HepG2 (cell line): ENCODE results near the gene ABCB6. TPM values are rescaled to one million over a fixed set of nuclear protein-coding genes. Genes with fewer than 3 reads are reported as not detected.

ENCODE experiments used
- CREB1 ChIP-seq, 2 experiments: fragments of 450-650 bp in 1 of 2; IDR thresholded peaks; 2 replicates each; pipeline ENCODE4 v1.6.1; 2016 to 2017; ENCODE audit warnings: control low read depth in 1 of 2, mild to moderate bottlenecking in 1 of 2, missing compliant biosample characterization in 1 of 2, missing genetic modification characterization in 1 of 2
- E2F5 ChIP-seq: sonication (generic); formaldehyde crosslinking; conservative IDR thresholded peaks from 2 replicates; pipeline ENCODE4 v1.4.0; 2020; ENCODE audit warnings: missing genetic modification reagents
- FOXK1 ChIP-seq: sonication (generic); formaldehyde crosslinking; IDR thresholded peaks from 2 replicates; pipeline ENCODE4 v1.4.0; 2020; ENCODE audit warnings: low read depth, missing genetic modification reagents, borderline replicate concordance
- GABPB1 ChIP-seq: IDR thresholded peaks from 2 replicates; pipeline ENCODE4 v1.6.1; 2016; ENCODE audit warnings: mild to moderate bottlenecking, missing genetic modification reagents, moderate library complexity, missing compliant biosample characterization
- HNRNPL ChIP-seq: fragments of 200-400 bp; formaldehyde crosslinking; IDR thresholded peaks from 2 replicates; pipeline ENCODE4 v1.6.1; 2017; ENCODE audit warnings: mild to moderate bottlenecking, low read depth, low read length
- SIX1 ChIP-seq: sonication (generic); formaldehyde crosslinking; IDR thresholded peaks from 2 replicates; pipeline ENCODE4 v1.4.0; 2020; ENCODE audit warnings: missing genetic modification reagents, borderline replicate concordance
- SP4 ChIP-seq: sonication (generic); formaldehyde crosslinking; IDR thresholded peaks from 2 replicates; pipeline ENCODE4 v1.8.1; 2023; ENCODE audit warnings: mild to moderate bottlenecking, missing genetic modification reagents
- TGIF2 ChIP-seq: IDR thresholded peaks from 2 replicates; pipeline ENCODE4 v1.6.1; 2016; ENCODE audit warnings: control low read depth, missing compliant biosample characterization
- TOPORS ChIP-seq: sonication (generic); formaldehyde crosslinking; IDR thresholded peaks from 2 replicates; pipeline ENCODE4 v1.8.0; 2023; ENCODE audit warnings: mild to moderate bottlenecking, missing genetic modification reagents
- ZNF121 ChIP-seq: sonication (generic); formaldehyde crosslinking; IDR thresholded peaks from 2 replicates; pipeline ENCODE4 v1.5.0; 2020; ENCODE audit warnings: mild to moderate bottlenecking, missing genetic modification reagents
- ZNF296 ChIP-seq: sonication (generic); formaldehyde crosslinking; conservative IDR thresholded peaks from 2 replicates; pipeline ENCODE4 v1.5.0; 2020; ENCODE audit warnings: mild to moderate bottlenecking, missing genetic modification reagents
- ZNF580 ChIP-seq: IDR thresholded peaks from 2 replicates; pipeline ENCODE4 v1.6.1; 2016; ENCODE audit warnings: low read depth, borderline replicate concordance
- ZNF747 ChIP-seq: sonication (generic); formaldehyde crosslinking; IDR thresholded peaks from 2 replicates; pipeline ENCODE4 v1.8.1; 2023; ENCODE audit warnings: missing genetic modification reagents, mild to moderate bottlenecking, borderline replicate concordance
- ZSCAN31 ChIP-seq: sonication (generic); formaldehyde crosslinking; IDR thresholded peaks from 2 replicates; pipeline ENCODE4 v1.5.0; 2020; ENCODE audit warnings: low read depth, mild to moderate bottlenecking, missing genetic modification reagents
- polyA plus RNA-seq, 8 experiments: library from polyadenylated mRNA; depleted of rRNA in 3 of 8; stranded (reverse) in 7 of 8; unstranded in 1 of 8; fragments of >200 nt; fragmentation: Illumina TruSeq in 4 of 8; extraction: Trizol in 4 of 8; gene quantifications; 2 replicates each; pipeline versions ENCODE4 v1.2.1 to v1.2.3, GENCODE V29; 2011 to 2016; ENCODE audit warnings: low read depth in 4 of 8, missing spikeins in 1 of 8, mixed read lengths in 1 of 8; ENCODE audit not compliant: insufficient read depth in 1 of 8
- total RNA-seq, 5 experiments: library from RNA; depleted of rRNA; stranded (reverse); fragments of >200 nt; fragmentation: Illumina TruSeq; extraction: Trizol; gene quantifications; 2 replicates each; pipeline ENCODE4 v1.2.3, GENCODE V29; 2016; ENCODE audit warnings: low read depth in 1 of 5
- TF ChIP-seq, protein P1 (sequence below): sonication (generic); formaldehyde crosslinking; IDR thresholded peaks from 2 replicates; pipeline ENCODE4 v1.4.0; 2020; ENCODE audit warnings: missing genetic modification reagents
- TF ChIP-seq, protein P2 (sequence below): sonication (generic); formaldehyde crosslinking; IDR thresholded peaks from 2 replicates; pipeline ENCODE4 v1.4.0; 2020; ENCODE audit warnings: missing genetic modification reagents

ABCB6 gene
- total and polyA plus RNA-seq, 2 of the 13 experiments (the other 11 are each of a cell fraction or from before 2014, with no cell fraction given): 91.1 to 137 TPM

DNA sequence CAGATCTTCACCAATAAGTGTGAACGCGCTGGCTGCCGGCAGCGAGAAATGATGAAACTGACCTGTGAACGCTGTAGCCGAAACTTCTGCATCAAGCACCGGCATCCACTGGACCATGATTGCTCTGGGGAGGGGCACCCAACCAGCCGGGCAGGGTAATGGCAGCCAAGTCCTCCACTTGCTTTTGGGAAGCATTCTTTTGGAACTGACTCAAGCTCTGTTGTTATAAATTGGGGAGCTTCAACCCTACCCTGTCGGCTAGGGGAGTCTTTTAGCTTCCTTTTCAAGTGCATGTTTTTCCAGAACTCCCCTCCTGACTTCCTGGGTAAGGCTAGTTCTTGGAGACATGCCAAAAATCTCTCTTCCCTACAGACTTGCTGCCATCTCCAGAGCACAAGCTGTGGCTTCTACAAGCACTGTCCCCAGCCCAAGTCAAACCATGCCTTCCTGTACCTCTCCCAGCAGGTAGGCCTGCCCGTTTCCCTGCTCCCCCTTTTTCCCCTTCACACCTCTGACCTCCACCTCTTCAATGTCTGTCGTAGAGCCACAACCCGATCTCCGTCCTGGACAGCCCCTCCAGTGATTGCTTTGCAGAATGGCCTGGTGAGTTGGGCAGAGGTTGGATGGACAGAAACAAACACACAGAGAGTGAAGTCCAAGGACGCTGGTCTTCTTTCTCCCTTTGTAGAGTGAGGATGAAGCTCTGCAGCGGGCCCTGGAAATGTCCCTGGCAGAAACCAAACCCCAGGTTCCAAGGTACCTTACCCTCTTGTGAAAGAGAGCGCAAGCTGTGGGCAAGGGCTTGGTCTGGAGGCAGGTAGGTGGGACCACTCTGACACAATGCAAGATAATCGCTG, 10.6 kb downstream of the ABCB6 start (continued):
- TF ChIP-seq ZNF296 (CRISPR knock-in tag) (peak; percentile 93), SIX1 (CRISPR knock-in tag) (0 out of 2 replicates have a peak, but pooled peaks have one; percentile 55), E2F5 (no peak), ZNF121 (peak; percentile 77), TGIF2 (CRISPR knock-in tag) (peak; percentile 75), ZSCAN31 (CRISPR knock-in tag) (0 out of 2 replicates have a peak, but pooled peaks have one; percentile 22), TOPORS (CRISPR knock-in tag) (no peak), HNRNPL (peak; percentile 76; the same call in 1 of the 2 replicates), ZNF747 (CRISPR knock-in tag) (peak; percentile 72; the same call in 1 of the 2 replicates), CREB1 (IDR thresholded peaks at IDR 0.05) (no peak), CREB1 (CRISPR knock-in tag; IDR thresholded peaks at IDR 0.05) (peak; percentile 73), FOXK1 (CRISPR knock-in tag) (peak; percentile 52; the same call in 1 of the 2 replicates), ZNF580 (CRISPR knock-in tag) (peak; percentile 61; the same call in 1 of the 2 replicates), GABPB1 (CRISPR knock-in tag) (peak; percentile 24; the same call in 1 of the 2 replicates), SP4 (CRISPR knock-in tag) (peak; percentile 81)
- TF ChIP-seq, protein P1, sequence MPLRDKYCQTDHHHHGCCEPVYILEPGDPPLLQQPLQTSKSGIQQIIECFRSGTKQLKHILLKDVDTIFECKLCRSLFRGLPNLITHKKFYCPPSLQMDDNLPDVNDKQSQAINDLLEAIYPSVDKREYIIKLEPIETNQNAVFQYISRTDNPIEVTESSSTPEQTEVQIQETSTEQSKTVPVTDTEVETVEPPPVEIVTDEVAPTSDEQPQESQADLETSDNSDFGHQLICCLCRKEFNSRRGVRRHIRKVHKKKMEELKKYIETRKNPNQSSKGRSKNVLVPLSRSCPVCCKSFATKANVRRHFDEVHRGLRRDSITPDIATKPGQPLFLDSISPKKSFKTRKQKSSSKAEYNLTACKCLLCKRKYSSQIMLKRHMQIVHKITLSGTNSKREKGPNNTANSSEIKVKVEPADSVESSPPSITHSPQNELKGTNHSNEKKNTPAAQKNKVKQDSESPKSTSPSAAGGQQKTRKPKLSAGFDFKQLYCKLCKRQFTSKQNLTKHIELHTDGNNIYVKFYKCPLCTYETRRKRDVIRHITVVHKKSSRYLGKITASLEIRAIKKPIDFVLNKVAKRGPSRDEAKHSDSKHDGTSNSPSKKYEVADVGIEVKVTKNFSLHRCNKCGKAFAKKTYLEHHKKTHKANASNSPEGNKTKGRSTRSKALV (CRISPR knock-in tag): no peak
- TF ChIP-seq, protein P2, sequence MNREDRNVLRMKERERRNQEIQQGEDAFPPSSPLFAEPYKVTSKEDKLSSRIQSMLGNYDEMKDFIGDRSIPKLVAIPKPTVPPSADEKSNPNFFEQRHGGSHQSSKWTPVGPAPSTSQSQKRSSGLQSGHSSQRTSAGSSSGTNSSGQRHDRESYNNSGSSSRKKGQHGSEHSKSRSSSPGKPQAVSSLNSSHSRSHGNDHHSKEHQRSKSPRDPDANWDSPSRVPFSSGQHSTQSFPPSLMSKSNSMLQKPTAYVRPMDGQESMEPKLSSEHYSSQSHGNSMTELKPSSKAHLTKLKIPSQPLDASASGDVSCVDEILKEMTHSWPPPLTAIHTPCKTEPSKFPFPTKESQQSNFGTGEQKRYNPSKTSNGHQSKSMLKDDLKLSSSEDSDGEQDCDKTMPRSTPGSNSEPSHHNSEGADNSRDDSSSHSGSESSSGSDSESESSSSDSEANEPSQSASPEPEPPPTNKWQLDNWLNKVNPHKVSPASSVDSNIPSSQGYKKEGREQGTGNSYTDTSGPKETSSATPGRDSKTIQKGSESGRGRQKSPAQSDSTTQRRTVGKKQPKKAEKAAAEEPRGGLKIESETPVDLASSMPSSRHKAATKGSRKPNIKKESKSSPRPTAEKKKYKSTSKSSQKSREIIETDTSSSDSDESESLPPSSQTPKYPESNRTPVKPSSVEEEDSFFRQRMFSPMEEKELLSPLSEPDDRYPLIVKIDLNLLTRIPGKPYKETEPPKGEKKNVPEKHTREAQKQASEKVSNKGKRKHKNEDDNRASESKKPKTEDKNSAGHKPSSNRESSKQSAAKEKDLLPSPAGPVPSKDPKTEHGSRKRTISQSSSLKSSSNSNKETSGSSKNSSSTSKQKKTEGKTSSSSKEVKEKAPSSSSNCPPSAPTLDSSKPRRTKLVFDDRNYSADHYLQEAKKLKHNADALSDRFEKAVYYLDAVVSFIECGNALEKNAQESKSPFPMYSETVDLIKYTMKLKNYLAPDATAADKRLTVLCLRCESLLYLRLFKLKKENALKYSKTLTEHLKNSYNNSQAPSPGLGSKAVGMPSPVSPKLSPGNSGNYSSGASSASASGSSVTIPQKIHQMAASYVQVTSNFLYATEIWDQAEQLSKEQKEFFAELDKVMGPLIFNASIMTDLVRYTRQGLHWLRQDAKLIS (CRISPR knock-in tag): peak; percentile 24; the same call in 1 of the 2 replicates
